Activated CD4-positive, alpha-beta memory T cell treated with anti-CD3 and anti-CD28 coated beads, Interleukin-2, amount 10 ng/mL, durations not matched to agents 7 days and 5 days (primary cell): ENCODE results near the gene FYB2. TPM values are rescaled to one million over a fixed set of nuclear protein-coding genes. Genes with fewer than 3 reads are reported as not detected.

Experiments used
- CTCF ChIA-PET: fragments of 350-600 bp; sonication (Branson Sonifier 250); formaldehyde crosslinking; loops from one replicate; lab custom pipeline; 2021; ENCODE audit warnings: antibody characterized with exemption, inconsistent platforms; lab: Charles Lee
- POLR2A ChIA-PET: fragments of 350-600 bp; sonication (Branson Sonifier 250); formaldehyde crosslinking; loops from one replicate; lab custom pipeline; 2021; ENCODE audit warnings: antibody characterized with exemption; lab: Charles Lee
- DNase-seq: peaks from one replicate; pipeline ENCODE4 v3.0.0-alpha.2; 2020
- H3K27ac Mint-ChIP-seq: one replicate; pipeline ENCODE4 v1.8.0; 2021; ENCODE audit warnings: mild to moderate bottlenecking, mixed read lengths
- H3K27me3 Mint-ChIP-seq: one replicate; pipeline ENCODE4 v1.8.0; 2021; ENCODE audit warnings: mixed read lengths
- H3K36me3 Mint-ChIP-seq: one replicate; pipeline ENCODE4 v1.8.0; 2021; ENCODE audit warnings: low read depth, mixed read lengths
- H3K4me1 Mint-ChIP-seq: one replicate; pipeline ENCODE4 v1.8.0; 2021; ENCODE audit warnings: mixed read lengths
- H3K4me3 Mint-ChIP-seq: one replicate; pipeline ENCODE4 v1.8.0; 2021; ENCODE audit warnings: mild to moderate bottlenecking, mixed read lengths
- H3K9me3 Mint-ChIP-seq: one replicate; pipeline ENCODE4 v1.8.0; 2021; ENCODE audit warnings: mixed read lengths
- total RNA-seq, 2 experiments: library from RNA; stranded (reverse); gene quantifications; one replicate each; pipeline ENCODE4 v1.2.3, GENCODE V29; 2021

The FYB2 gene
- total RNA-seq, 2 experiments from 2014 or later = not detected

DNA sequence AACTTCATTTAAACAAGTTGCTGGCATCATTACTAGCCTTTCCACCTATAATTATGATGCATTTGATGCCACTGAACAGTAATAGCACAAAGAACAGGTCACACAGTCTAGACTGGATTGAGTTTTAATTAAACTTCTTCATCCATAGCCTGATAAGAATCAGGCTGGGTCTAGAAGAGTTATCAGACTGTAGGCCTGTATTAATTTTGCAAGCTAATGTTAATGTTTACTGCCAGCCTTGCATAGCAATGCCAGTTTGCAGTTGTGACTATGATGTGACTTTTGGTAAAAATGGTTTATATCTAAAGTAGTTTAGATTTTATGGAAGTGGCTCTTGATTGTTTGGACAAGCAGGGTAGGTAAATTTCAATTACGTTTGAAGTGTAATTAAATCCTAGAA is 106.1 kb downstream of the FYB2 start:
- Mint-ChIP-seq H3K27me3 (peaks cover 15% of the 10 kb centered on the region), H3K36me3 (no peaks in the 10 kb centered on the region), H3K9me3 (no peaks in the 10 kb centered on the region), H3K27ac (no peak overlapping the region), H3K4me1 (no peaks in the 10 kb centered on the region), H3K4me3 (no peak overlapping the region)
- CTCF ChIA-PET = no interaction called here
- DNase-seq = no peak
- POLR2A ChIA-PET = no interaction called here

- no peaks in the 10 kb centered on the region for H3K4me1 Mint-ChIP-seq
- ChIA-PET POLR2A (no interaction called here), CTCF (no interaction called here)
- H3K4me3 Mint-ChIP-seq = no peak overlapping the region
- peaks cover 15% of the 10 kb centered on the region for H3K27me3 Mint-ChIP-seq
- no peak for DNase-seq
- H3K36me3 Mint-ChIP-seq = no peaks in the 10 kb centered on the region
- no peak overlapping the region for H3K27ac Mint-ChIP-seq
- H3K9me3 Mint-ChIP-seq = no peaks in the 10 kb centered on the region
Observed at GRCh38 chr1:56712150-56712549, 107.1 kb downstream of the FYB2 start.

DNA sequence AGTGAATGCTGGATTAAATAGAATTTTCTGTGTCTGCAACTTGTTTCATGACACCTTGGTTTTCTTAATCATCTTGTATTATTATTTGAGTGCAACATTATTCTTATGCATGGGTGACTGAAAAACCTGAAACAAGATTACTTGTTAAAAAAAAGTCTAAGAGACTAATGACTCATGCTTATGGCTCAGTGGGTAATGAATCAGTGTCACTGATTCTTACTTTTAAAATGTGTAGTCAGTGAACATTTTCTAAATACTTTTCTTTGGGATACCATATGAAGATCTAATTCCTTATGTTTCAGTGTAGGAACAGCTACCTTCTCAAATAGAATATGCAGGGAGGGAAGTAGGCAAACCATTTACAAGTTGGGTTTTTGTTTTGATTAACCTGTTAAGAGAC is 108.6 kb downstream of the FYB2 start:
- Mint-ChIP-seq H3K27me3 (peaks cover 15% of the 10 kb centered on the region), H3K9me3 (no peaks in the 10 kb centered on the region), H3K4me3 (no peak overlapping the region), H3K4me1 (no peaks in the 10 kb centered on the region), H3K27ac (no peak overlapping the region), H3K36me3 (no peaks in the 10 kb centered on the region)
- ChIA-PET CTCF (interaction anchor here (1.1 kb wide), 1 partner anchor 14 kb away, joined by 3 read pairs; no protein-coding TSS in a partner anchor), POLR2A (no interaction called here)
- DNase-seq = no peak

- POLR2A ChIA-PET = no interaction called here
- no peak for DNase-seq
- Mint-ChIP-seq H3K9me3 (no peaks in the 10 kb centered on the region), H3K4me1 (no peaks in the 10 kb centered on the region), H3K27me3 (peaks cover 14% of the 10 kb centered on the region), H3K27ac (no peak overlapping the region), H3K4me3 (no peak overlapping the region), H3K36me3 (no peaks in the 10 kb centered on the region)
- CTCF ChIA-PET = interaction anchor here (0.9 to 1.1 kb wide), 4 partner anchors 10 to 301 kb away, joined by 3 read pairs; no protein-coding TSS in a partner anchor
Observed at GRCh38 chr1:56709995-56710394, 109.2 kb downstream of the FYB2 start.

DNA sequence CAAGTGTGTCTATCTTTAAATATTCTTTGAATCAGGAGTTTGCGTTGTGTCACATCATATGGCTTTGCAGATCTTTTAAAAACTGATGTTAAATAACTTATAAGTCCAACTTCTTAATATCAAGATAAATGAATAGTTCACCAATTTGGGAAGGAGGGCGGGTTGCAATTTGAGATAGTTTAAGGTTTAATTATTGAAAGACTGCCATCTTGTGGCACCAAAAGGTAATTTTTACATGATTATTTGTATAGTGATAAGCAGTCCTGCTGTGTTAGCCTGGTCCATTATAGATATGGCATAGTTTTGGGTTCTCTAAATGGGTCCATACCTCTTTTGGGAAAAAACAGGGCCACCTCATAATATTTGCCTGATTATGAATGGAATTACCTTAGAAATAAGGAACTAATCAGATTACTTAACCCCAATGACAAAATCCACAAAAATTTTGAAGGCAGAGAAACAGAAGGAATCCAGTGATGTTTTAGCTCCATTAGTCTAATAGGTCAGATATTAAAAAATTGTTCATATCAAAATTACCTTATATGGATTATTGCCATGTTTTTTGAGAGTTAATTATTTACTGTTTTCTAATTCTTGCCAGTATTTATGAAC is 109.8 kb downstream of the FYB2 start:
- DNase-seq = no peak
- Mint-ChIP-seq H3K4me3 (no peak overlapping the region), H3K27me3 (peaks cover 14% of the 10 kb centered on the region), H3K36me3 (no peaks in the 10 kb centered on the region), H3K4me1 (no peaks in the 10 kb centered on the region), H3K27ac (no peak overlapping the region), H3K9me3 (no peaks in the 10 kb centered on the region)
- CTCF ChIA-PET = interaction anchor here (0.9 to 1.1 kb wide), 4 partner anchors 9 to 301 kb away, joined by 3 read pairs; no protein-coding TSS in a partner anchor
- POLR2A ChIA-PET = no interaction called here

- POLR2A ChIA-PET = no interaction called here
- H3K36me3 Mint-ChIP-seq = no peaks in the 10 kb centered on the region
- no peak overlapping the region for H3K27ac Mint-ChIP-seq
- no peak overlapping the region for H3K4me3 Mint-ChIP-seq
- CTCF ChIA-PET = no interaction called here
- no peaks in the 10 kb centered on the region for H3K4me1 Mint-ChIP-seq
- H3K9me3 Mint-ChIP-seq = no peaks in the 10 kb centered on the region
- H3K27me3 Mint-ChIP-seq = peaks cover 12% of the 10 kb centered on the region
- DNase-seq = no peak
Observed at GRCh38 chr1:56707379-56707778, 111.8 kb downstream of the FYB2 start.

DNA sequence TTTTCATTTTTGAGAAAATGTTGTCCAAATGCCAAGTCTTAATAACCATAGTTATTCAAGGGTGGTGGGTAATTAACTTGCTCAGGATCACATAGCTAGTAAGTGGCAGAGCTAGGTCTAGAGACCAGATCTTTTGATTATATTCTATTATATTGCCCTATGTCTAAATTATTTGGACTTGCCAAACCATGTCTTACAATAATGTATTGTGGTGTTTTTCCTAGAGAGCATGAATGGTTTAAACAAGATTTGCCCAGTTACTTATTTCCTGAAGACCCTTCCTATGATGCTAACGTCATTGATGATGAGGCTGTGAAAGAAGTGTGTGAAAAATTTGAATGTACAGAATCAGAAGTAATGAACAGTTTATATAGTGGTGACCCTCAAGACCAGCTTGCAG is 115.5 kb downstream of the FYB2 start:
- no peak for DNase-seq
- no peaks in the 10 kb centered on the region for H3K9me3 Mint-ChIP-seq
- H3K27me3 Mint-ChIP-seq = peaks cover 3% of the 10 kb centered on the region
- no peak overlapping the region for H3K4me3 Mint-ChIP-seq
- CTCF ChIA-PET = no interaction called here
- no peaks in the 10 kb centered on the region for H3K36me3 Mint-ChIP-seq
- POLR2A ChIA-PET = no interaction called here
- no peaks in the 10 kb centered on the region for H3K4me1 Mint-ChIP-seq
- no peak overlapping the region for H3K27ac Mint-ChIP-seq

GRCh38 chr1:56696663-56697062 is 122.5 kb downstream of the FYB2 start:
- Mint-ChIP-seq H3K36me3 (no peaks in the 10 kb centered on the region), H3K27me3 (no peaks in the 10 kb centered on the region), H3K4me3 (no peak overlapping the region), H3K9me3 (no peaks in the 10 kb centered on the region), H3K4me1 (no peaks in the 10 kb centered on the region), H3K27ac (no peak overlapping the region)
- POLR2A ChIA-PET = no interaction called here
- DNase-seq = no peak
- CTCF ChIA-PET = interaction anchor here (0.9 kb wide), 1 partner anchor 13 kb away, joined by 3 read pairs; no protein-coding TSS in a partner anchor

- no peaks in the 10 kb centered on the region for H3K9me3 Mint-ChIP-seq
- H3K36me3 Mint-ChIP-seq = no peaks in the 10 kb centered on the region
- H3K27ac Mint-ChIP-seq = no peak overlapping the region
- POLR2A ChIA-PET = no interaction called here
- no peak overlapping the region for H3K4me3 Mint-ChIP-seq
- no peaks in the 10 kb centered on the region for H3K27me3 Mint-ChIP-seq
- DNase-seq = no peak
- H3K4me1 Mint-ChIP-seq = peaks cover 2% of the 10 kb centered on the region
- CTCF ChIA-PET = no interaction called here
Observed at GRCh38 chr1:56688522-56689026, 130.6 kb downstream of the FYB2 start.

GRCh38 chr1:56686169-56686568 is 133.0 kb downstream of the FYB2 start:
- no peak for DNase-seq
- POLR2A ChIA-PET = no interaction called here
- Mint-ChIP-seq H3K36me3 (no peaks in the 10 kb centered on the region), H3K4me3 (no peak overlapping the region), H3K4me1 (peaks cover 2% of the 10 kb centered on the region), H3K27ac (no peak overlapping the region), H3K9me3 (no peaks in the 10 kb centered on the region), H3K27me3 (no peaks in the 10 kb centered on the region)
- CTCF ChIA-PET = no interaction called here

DNA sequence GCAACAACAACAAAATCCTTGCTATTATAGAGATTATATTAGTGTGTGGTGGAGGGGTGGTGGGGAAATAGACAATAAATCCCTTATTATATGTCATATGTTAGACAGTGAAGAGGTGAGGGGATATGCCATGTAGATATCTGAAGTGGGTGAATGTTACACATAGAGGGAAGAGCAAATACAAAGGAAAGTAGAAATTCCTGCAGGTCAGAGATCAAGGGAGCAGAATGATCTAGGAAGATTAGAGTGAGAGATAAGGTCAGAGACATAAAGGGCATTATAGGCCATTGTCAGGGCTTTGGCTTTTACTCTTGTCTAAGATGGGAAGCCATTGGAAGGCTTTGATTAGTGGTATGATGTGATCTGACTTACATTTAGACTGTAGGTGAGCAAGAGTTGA is 135.6 kb downstream of the FYB2 start:
- POLR2A ChIA-PET = no interaction called here
- H3K27me3 Mint-ChIP-seq = no peaks in the 10 kb centered on the region
- peaks cover 2% of the 10 kb centered on the region for H3K4me1 Mint-ChIP-seq
- no peak overlapping the region for H3K4me3 Mint-ChIP-seq
- no peak for DNase-seq
- CTCF ChIA-PET = no interaction called here
- H3K9me3 Mint-ChIP-seq = no peaks in the 10 kb centered on the region
- no peaks in the 10 kb centered on the region for H3K36me3 Mint-ChIP-seq
- H3K27ac Mint-ChIP-seq = no peak overlapping the region

GRCh38 chr1:56676571-56677035 is 142.6 kb downstream of the FYB2 start:
- no peak for DNase-seq
- CTCF ChIA-PET = no interaction called here
- Mint-ChIP-seq H3K36me3 (no peaks in the 10 kb centered on the region), H3K4me3 (no peak overlapping the region), H3K27me3 (peaks cover 2% of the 10 kb centered on the region), H3K9me3 (no peaks in the 10 kb centered on the region), H3K4me1 (no peaks in the 10 kb centered on the region), H3K27ac (no peak overlapping the region)
- POLR2A ChIA-PET = no interaction called here

DNA sequence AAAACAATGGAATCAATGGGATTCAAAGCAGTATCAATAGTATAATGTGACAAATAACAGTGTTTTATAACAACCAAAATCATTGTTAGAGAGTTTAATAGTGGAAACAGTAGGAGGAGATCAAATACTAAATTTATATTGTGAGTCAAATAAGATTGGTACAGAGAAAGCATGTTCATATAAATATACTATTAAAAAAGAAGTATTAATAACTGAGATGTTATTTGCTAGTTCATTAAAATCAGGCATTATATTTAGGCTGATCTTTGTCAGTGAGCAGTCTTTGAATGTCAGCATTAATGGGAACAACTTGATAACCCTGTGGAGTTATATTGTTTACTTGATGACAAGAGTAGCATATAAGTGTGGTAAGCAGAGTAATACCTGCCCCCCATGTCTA is 143.4 kb downstream of the FYB2 start:
- no peak for DNase-seq
- H3K27me3 Mint-ChIP-seq = peaks cover 2% of the 10 kb centered on the region
- H3K9me3 Mint-ChIP-seq = no peaks in the 10 kb centered on the region

GRCh38 chr1:56672579-56672978 is 146.6 kb downstream of the FYB2 start:
- POLR2A ChIA-PET = no interaction called here
- no peaks in the 10 kb centered on the region for H3K36me3 Mint-ChIP-seq
- no peak overlapping the region for H3K4me3 Mint-ChIP-seq
- DNase-seq = no peak
- H3K9me3 Mint-ChIP-seq = no peaks in the 10 kb centered on the region
- H3K27ac Mint-ChIP-seq = no peak overlapping the region
- no peaks in the 10 kb centered on the region for H3K4me1 Mint-ChIP-seq
- CTCF ChIA-PET = no interaction called here
- peaks cover 2% of the 10 kb centered on the region for H3K27me3 Mint-ChIP-seq

More for the DNA sequence above, 143.4 kb downstream of the FYB2 start:
- Mint-ChIP-seq H3K27ac (no peak overlapping the region), H3K36me3 (no peaks in the 10 kb centered on the region), H3K4me3 (no peak overlapping the region), H3K4me1 (no peaks in the 10 kb centered on the region)
- ChIA-PET CTCF (no interaction called here), POLR2A (no interaction called here)
